HepG2 (cell line): ENCODE results near the gene FN1. TPM values are rescaled to one million over a fixed set of nuclear protein-coding genes. Genes with fewer than 3 reads are reported as not detected.

ENCODE experiments used
- ATAC-seq: fragments of 200-7000 bp; cut with Tn5 transposase; 3 replicates; pipeline ENCODE4 v1.9.1; 2020; ENCODE audit warnings: mild to moderate bottlenecking, moderate library complexity
- BruUV-seq: library from RNA; stranded (reverse); fragments of 400-500 nt; replicated peaks from 2 replicates; lab custom pipeline; 2021; lab: Mats Ljungman, UMichigan
- CTCF ChIA-PET: fragments of 300-600 bp; formaldehyde crosslinking; extraction: SDS; loops from one replicate; lab custom pipeline; 2021; ENCODE audit warnings: low total read pairs, inconsistent platforms, low intra/inter-chr PET ratio; lab: Yijun Ruan, JAX
- POLR2A ChIA-PET: fragments of 350-600 bp; sonication (Branson Sonifier 250); formaldehyde crosslinking; loops from one replicate; lab custom pipeline; 2020; ENCODE audit warnings: antibody characterized with exemption, inconsistent platforms; lab: Yijun Ruan, JAX
- DNase-seq: peaks from one replicate; pipeline ENCODE4 v3.0.0-alpha.2; 2015; ENCODE audit warnings: low spot score
- FAIRE-seq: peaks from 3 replicates; lab custom pipeline; 2011; peaks lifted over from hg19 to GRCh38; lab: Jason Lieb, UNC
- H2AFZ ChIP-seq: one replicate; pipeline ENCODE4 v1.6.1; 2011; ENCODE audit warnings: low read length, inconsistent platforms
- H3K27ac ChIP-seq: fragments of 300-600 bp; 3 replicates; pipeline ENCODE4 v1.8.0; 2011; ENCODE audit warnings: mixed run types, mild to moderate bottlenecking, mixed read lengths, low read length, inconsistent platforms; ENCODE audit not compliant: insufficient read depth; ENCODE audit errors: extremely low read length
- H3K27me3 ChIP-seq, 2 experiments: fragments of 200-600 bp in 1 of 2; 2 replicates in 1 of 2; 3 replicates in 1 of 2; pipeline versions ENCODE4 v1.6.0 to v1.8.0; 2011; ENCODE audit warnings: low read length in 2 of 2, mild to moderate bottlenecking in 2 of 2, moderate library complexity in 2 of 2, inconsistent platforms in 1 of 2; ENCODE audit not compliant: insufficient read depth in 2 of 2, control insufficient read depth in 1 of 2
- H3K36me3 ChIP-seq, 2 experiments: fragments of 200-600 bp in 1 of 2; replicated peaks in 1 of 2; 2 replicates in 1 of 2; 3 replicates in 1 of 2; pipeline versions ENCODE4 v1.5.1 to v1.8.0; 2011; ENCODE audit warnings: low read length in 2 of 2, inconsistent platforms in 1 of 2; ENCODE audit not compliant: insufficient read depth in 2 of 2, control insufficient read depth in 1 of 2
- H3K4me1 ChIP-seq: 2 replicates; pipeline ENCODE4 v1.5.1; 2012; ENCODE audit warnings: low read length, inconsistent platforms; ENCODE audit not compliant: insufficient read depth
- H3K4me2 ChIP-seq: 2 replicates; pipeline ENCODE4 v1.6.0; 2011; ENCODE audit warnings: low read depth, low read length, inconsistent platforms
- H3K4me3 ChIP-seq, 3 experiments: fragments of 200-600 bp in 1 of 3; sonication (generic), shearing (Covaris generic) in 1 of 3; replicated peaks in 1 of 3; 2 replicates each; pipeline ENCODE4 v1.5.1; 2011 to 2016; ENCODE audit warnings: low read length in 3 of 3, inconsistent platforms in 2 of 3, low read depth in 2 of 3, mild to moderate bottlenecking in 2 of 3, control low read depth in 1 of 3, mixed read lengths in 1 of 3; ENCODE audit not compliant: insufficient read depth in 1 of 3
- H3K79me2 ChIP-seq: one replicate; pipeline ENCODE4 v1.6.1; 2011; ENCODE audit warnings: low read length, inconsistent platforms; ENCODE audit not compliant: insufficient read depth
- H3K9ac ChIP-seq: 2 replicates; pipeline ENCODE4 v1.6.0; 2011; ENCODE audit warnings: mild to moderate bottlenecking, low read depth, low read length, inconsistent platforms; ENCODE audit not compliant: insufficient read depth
- H3K9me3 ChIP-seq: 2 replicates; pipeline ENCODE4 v1.5.1; 2012; ENCODE audit warnings: mild to moderate bottlenecking, low read length
- H4K20me1 ChIP-seq: 2 replicates; pipeline ENCODE4 v1.6.0; 2011; ENCODE audit warnings: inconsistent platforms, mild to moderate bottlenecking, low read length, moderate library complexity; ENCODE audit not compliant: insufficient read depth
- ATF4 ChIP-seq, 2 experiments: fragments of 450-650 bp in 1 of 2; sonication (generic) in 1 of 2; formaldehyde crosslinking; IDR thresholded peaks; 2 replicates each; pipeline versions ENCODE4 v1.5.0 to v1.8.0; 2020 to 2022; ENCODE audit warnings: mild to moderate bottlenecking in 1 of 2, missing genetic modification reagents in 1 of 2
- GFI1 ChIP-seq: sonication (generic); formaldehyde crosslinking; IDR thresholded peaks from 2 replicates; pipeline ENCODE4 v1.5.0; 2020; ENCODE audit warnings: missing genetic modification reagents, mild to moderate bottlenecking, borderline replicate concordance
- MYC ChIP-seq: sonication (generic); formaldehyde crosslinking; IDR thresholded peaks from 2 replicates; pipeline ENCODE4 v1.9.0; 2021; ENCODE audit warnings: missing genetic modification reagents, borderline replicate concordance
- NKX3-1 ChIP-seq: sonication (generic); formaldehyde crosslinking; IDR thresholded peaks from 2 replicates; pipeline ENCODE4 v1.5.0; 2020; ENCODE audit warnings: missing genetic modification reagents
- PRDM4 ChIP-seq: sonication (generic); formaldehyde crosslinking; IDR thresholded peaks from 2 replicates; pipeline ENCODE4 v1.9.0; 2021; ENCODE audit warnings: missing genetic modification reagents, borderline replicate concordance
- SIX4 ChIP-seq: sonication (generic); formaldehyde crosslinking; IDR thresholded peaks from 2 replicates; pipeline ENCODE4 v1.4.0; 2020; ENCODE audit warnings: missing genetic modification reagents
- TBL1XR1 ChIP-seq: fragments of 150-350 bp; IDR thresholded peaks from 2 replicates; pipeline ENCODE4 v1.6.1; 2014; ENCODE audit warnings: borderline replicate concordance, low read length; ENCODE audit not compliant: partially characterized antibody
- ZBTB20 ChIP-seq: sonication (generic); formaldehyde crosslinking; IDR thresholded peaks from 2 replicates; pipeline ENCODE4 v1.8.1; 2023; ENCODE audit warnings: missing genetic modification reagents, low read depth, mild to moderate bottlenecking, borderline replicate concordance
- ZBTB8A ChIP-seq: sonication (generic); formaldehyde crosslinking; IDR thresholded peaks from 2 replicates; pipeline ENCODE4 v1.4.0; 2020; ENCODE audit warnings: mild to moderate bottlenecking, low read depth, missing genetic modification reagents, borderline replicate concordance
- ZFP90 ChIP-seq: sonication (generic); formaldehyde crosslinking; IDR thresholded peaks from 2 replicates; pipeline ENCODE4 v1.8.0; 2022; ENCODE audit warnings: missing genetic modification reagents, mild to moderate bottlenecking, inconsistent platforms, borderline replicate concordance
- ZNF142 ChIP-seq: sonication (generic); formaldehyde crosslinking; IDR thresholded peaks from 2 replicates; pipeline ENCODE4 v1.4.0; 2020; ENCODE audit warnings: missing genetic modification reagents
- ZNF34 ChIP-seq: sonication (generic); formaldehyde crosslinking; IDR thresholded peaks from 2 replicates; pipeline ENCODE4 v1.4.0; 2020; ENCODE audit warnings: mild to moderate bottlenecking, missing genetic modification reagents, borderline replicate concordance
- ZNF451 ChIP-seq: sonication (generic); formaldehyde crosslinking; IDR thresholded peaks from 2 replicates; pipeline ENCODE4 v1.5.0; 2020; ENCODE audit warnings: mild to moderate bottlenecking, missing genetic modification reagents
- WGBS: methylation state at CpG from one replicate; pipeline ENCODE4 v1.1.6; 2017; ENCODE audit warnings: low lambda C conversion rate; 5-methylcytosine and 5-hydroxymethylcytosine counted together
- in situ Hi-C: cut with HindIII; loops from 2 replicates; pipeline ENCODE4 v1.10.0; 2017; ENCODE audit warnings: low pct_unique_long_range_greater_than_20kb; ENCODE audit not compliant: extremely low pct_ligation_motif_present
- intact Hi-C: fragments of 100-400 bp; cut with micrococcal nuclease; formaldehyde crosslinking; loops from one replicate; pipeline ENCODE4 v1.10.0; 2022; ENCODE audit not compliant: unreplicated experiment
- polyA plus RNA-seq, 8 experiments: library from polyadenylated mRNA; depleted of rRNA in 3 of 8; stranded (reverse) in 7 of 8; unstranded in 1 of 8; fragments of >200 nt; fragmentation: Illumina TruSeq in 4 of 8; extraction: Trizol in 4 of 8; gene quantifications; 2 replicates each; pipeline versions ENCODE4 v1.2.1 to v1.2.3, GENCODE V29; 2011 to 2016; ENCODE audit warnings: low read depth in 4 of 8, missing spikeins in 1 of 8, mixed read lengths in 1 of 8; ENCODE audit not compliant: insufficient read depth in 1 of 8
- total RNA-seq, 5 experiments: library from RNA; depleted of rRNA; stranded (reverse); fragments of >200 nt; fragmentation: Illumina TruSeq; extraction: Trizol; gene quantifications; 2 replicates each; pipeline ENCODE4 v1.2.3, GENCODE V29; 2016; ENCODE audit warnings: low read depth in 1 of 5

Gene FN1
- total and polyA plus RNA-seq, 2 of the 13 experiments (the other 11 are each of a cell fraction or from before 2014, with no cell fraction given) = 1,847 to 6,471 TPM

- no peak overlapping the region; a peak in 1 of 6 replicates for H3K4me3 ChIP-seq
- intact Hi-C loops (loop anchor here (2.0 to 5.0 kb wide), 5 partner anchors 15 to 502 kb away; no protein-coding TSS in a partner anchor), in situ Hi-C loops (no loop called here)
- H2AFZ ChIP-seq = no peak overlapping the region
- H3K27ac ChIP-seq = peak overlapping the region; percentile 77
- H3K79me2 ChIP-seq = peaks cover 65% of the 10 kb centered on the region
- BruUV-seq = no TSS peak
- 0 out of 2 replicates have a peak, but pooled peaks cover 5% of the 10 kb centered on the region for H4K20me1 ChIP-seq
- H3K4me2 ChIP-seq = peak overlapping the region; percentile 73
- ChIA-PET CTCF (no interaction called here), POLR2A (interaction anchor here (0.6 to 7.6 kb wide), 14 partner anchors 9 to 374 kb away, joined by 3 to 118 read pairs (median 5); partner anchors contain the start of gene FN1)
- DNase-seq (peak; percentile 87), FAIRE-seq (no peak), ATAC-seq (peak; percentile 6)
- no peaks in the 10 kb centered on the region for H3K27me3 ChIP-seq
- peaks cover 24 to 71% of the 10 kb centered on the region in 2 experiments for H3K36me3 ChIP-seq
- H3K9ac ChIP-seq = no peak overlapping the region
- WGBS = 33% methylated on average over 7 of the region's 7 CpGs
- no peaks in the 10 kb centered on the region for H3K9me3 ChIP-seq
- H3K4me1 ChIP-seq = peaks cover 100% of the 10 kb centered on the region
- TF ChIP-seq PRDM4 = no peak
- TF ChIP-seq NKX3-1 (CRISPR knock-in tag) = 0 out of 2 replicates have a peak, but pooled peaks have one; percentile 56
- 0 out of 4 replicates have a peak, but pooled peaks of 1 of the 2 experiments have one; percentile 19 for TF ChIP-seq ATF4 (CRISPR knock-in tag; IDR thresholded peaks at IDR 0.05)
- TF ChIP-seq SIX4 (CRISPR knock-in tag) = peak; percentile 62; the same call in 1 of the 2 replicates
- peak; percentile 41; the same call in 1 of the 2 replicates for TF ChIP-seq ZFP90 (CRISPR knock-in tag)
- no peak for TF ChIP-seq MYC (CRISPR knock-in tag)
- no peak for TF ChIP-seq TBL1XR1
- no peak for TF ChIP-seq ZBTB8A (CRISPR knock-in tag)
- no peak for TF ChIP-seq ZNF34 (CRISPR knock-in tag)
- 0 out of 2 replicates have a peak, but pooled peaks have one; percentile 43 for TF ChIP-seq ZNF142 (CRISPR knock-in tag)
- TF ChIP-seq ZBTB20 = peak; percentile 21; the same call in 1 of the 2 replicates
- peak; percentile 56; the same call in 1 of the 2 replicates for TF ChIP-seq GFI1
- TF ChIP-seq ZNF451 (CRISPR knock-in tag) = no peak
Measured at GRCh38 chr2:215419769-215420470, 15.9 kb downstream of the FN1 start.
